Stomach (tissue), 4 donors: ENCODE measurements around the gene ECM2.

Experiments used
- CTCF ChIP-seq, 7 experiments: fragments of 450-650 bp in 4 of 7; fragments of 200-600 bp in 3 of 7; sonication (generic) in 3 of 7; IDR thresholded peaks; one replicate each; pipeline ENCODE4 v1.5.1; 2016 to 2019; ENCODE audit warnings: antibody characterized with exemption in 7 of 7, control low read depth in 2 of 7, mild to moderate bottlenecking in 1 of 7
- EP300 ChIP-seq: sonication (generic); formaldehyde crosslinking; IDR thresholded peaks from one replicate; pipeline ENCODE4 v1.6.1; 2017; ENCODE audit warnings: antibody characterized with exemption
- POLR2A ChIP-seq, 4 donors: fragments of 450-650 bp; IDR thresholded peaks; one replicate each; pipeline ENCODE4 v1.6.1; 2016; ENCODE audit warnings: antibody characterized with exemption in 4 of 4, control low read depth in 2 of 4, mild to moderate bottlenecking in 1 of 4, moderate library complexity in 1 of 4
- POLR2AphosphoS5 ChIP-seq, 3 donors: sonication (generic); formaldehyde crosslinking; IDR thresholded peaks; one replicate each; pipeline ENCODE4 v1.6.1; 2016; ENCODE audit warnings: antibody characterized with exemption in 3 of 3

GRCh38 chr9:92486371-92486770, 49.4 kb downstream of the ECM2 start:
- TF ChIP-seq CTCF (IDR thresholded peaks at IDR 0.05) (no peak), POLR2AphosphoS5 (IDR thresholded peaks at IDR 0.05) (no peak), EP300 (no peak), POLR2A (IDR thresholded peaks at IDR 0.05) (no peak)
